RKO (cell line): Measurements from ENCODE around the gene RRM1.
A peak's percentile ranks its signal among the peaks of the same experiment; 100 is the strongest.
"Not testable (repeated sequence)": the region's sequence is repeated elsewhere in the genome, so short reads cannot be mapped to it uniquely, and the experiment has no call there.

Experiments
- DNase-seq: peaks from one replicate; pipeline ENCODE4 v3.0.0-alpha.2; 2016; ENCODE audit warnings: low spot score

The RRM1 gene

GRCh38 chr11:4083198-4083597 is 11.4 kb upstream of the RRM1 start:
- no peak for DNase-seq

- no peak for DNase-seq
Observed at GRCh38 chr11:4084406-4085125, 10.0 kb upstream of the RRM1 start.

GRCh38 chr11:4085575-4085974 is 9.0 kb upstream of the RRM1 start:
- no peak for DNase-seq

DNA sequence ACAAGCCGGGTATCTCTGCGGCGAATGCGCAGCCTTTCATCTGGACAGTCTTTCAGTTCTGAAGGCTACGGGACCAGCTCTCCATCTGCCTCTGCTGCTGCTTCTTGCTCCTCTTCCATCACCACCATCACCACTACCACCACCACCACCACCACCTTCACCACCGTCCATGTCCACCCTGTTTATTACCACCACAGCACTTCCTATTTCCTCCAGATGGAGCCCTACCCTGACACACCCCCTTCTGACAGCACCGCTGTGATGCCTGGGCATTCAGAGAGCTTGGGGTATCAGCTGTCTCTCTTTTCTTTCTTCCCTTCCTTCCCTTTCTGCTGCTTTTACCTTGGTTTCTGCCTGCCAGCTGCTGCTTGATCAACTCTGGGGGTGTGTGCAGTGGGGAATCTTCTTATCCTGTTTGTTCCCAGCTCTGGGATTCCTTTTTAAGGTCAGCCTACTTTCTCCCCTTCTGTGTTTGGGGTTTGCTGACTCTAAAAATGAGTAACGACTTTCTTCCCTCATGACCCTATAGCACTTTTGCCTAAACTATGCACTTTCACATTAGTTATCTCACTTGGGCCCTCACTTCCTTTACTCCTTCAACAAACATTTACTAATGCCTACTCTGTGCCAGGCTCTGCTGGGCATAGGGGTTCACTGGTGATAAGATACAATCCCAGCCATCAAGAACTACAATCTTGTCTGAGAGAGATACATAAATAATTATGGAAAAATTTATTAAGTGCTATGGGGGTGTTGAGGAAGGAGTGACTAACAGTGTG is 7.8 kb upstream of the RRM1 start:
- no peak for DNase-seq

DNA sequence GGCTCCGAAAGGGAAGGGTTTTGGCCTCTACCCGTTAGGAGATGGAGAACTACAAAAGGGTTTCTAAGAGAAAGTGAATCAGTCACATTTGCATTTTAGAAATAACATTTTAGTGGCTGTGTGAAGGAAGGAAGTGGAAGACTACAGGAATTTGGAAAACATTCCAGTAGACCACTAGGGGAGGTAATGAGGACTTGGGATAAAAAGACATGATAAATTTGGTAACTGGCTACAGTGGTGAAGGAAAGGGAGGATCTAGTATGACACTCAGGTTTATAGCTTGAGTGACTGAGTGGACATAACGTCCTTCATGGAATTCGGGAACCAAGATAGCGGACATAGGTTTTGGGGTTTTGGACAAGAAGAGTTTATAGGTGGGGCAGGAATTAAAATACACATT is 7.0 kb upstream of the RRM1 start:
- DNase-seq: peak; percentile 27

DNA sequence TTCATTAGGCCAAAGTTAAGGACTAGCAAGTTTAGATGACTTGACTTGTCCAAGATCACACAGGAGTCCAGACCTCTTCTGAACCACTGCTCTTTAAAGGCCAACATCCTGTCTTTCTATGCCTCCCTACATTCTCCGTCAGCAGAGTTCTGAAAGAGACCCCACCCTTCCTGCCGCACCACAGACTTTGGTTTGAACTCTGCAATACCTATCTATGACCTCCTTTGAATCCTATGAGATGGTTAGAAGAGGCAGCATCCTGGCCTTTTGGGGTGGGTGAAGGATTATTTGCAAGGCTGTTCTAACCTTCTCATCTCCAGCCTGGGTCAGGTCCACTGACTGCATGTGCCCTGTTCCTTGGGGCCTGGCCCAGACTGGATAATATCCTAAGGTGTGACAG is 4.3 kb upstream of the RRM1 start:
- no peak for DNase-seq

DNA sequence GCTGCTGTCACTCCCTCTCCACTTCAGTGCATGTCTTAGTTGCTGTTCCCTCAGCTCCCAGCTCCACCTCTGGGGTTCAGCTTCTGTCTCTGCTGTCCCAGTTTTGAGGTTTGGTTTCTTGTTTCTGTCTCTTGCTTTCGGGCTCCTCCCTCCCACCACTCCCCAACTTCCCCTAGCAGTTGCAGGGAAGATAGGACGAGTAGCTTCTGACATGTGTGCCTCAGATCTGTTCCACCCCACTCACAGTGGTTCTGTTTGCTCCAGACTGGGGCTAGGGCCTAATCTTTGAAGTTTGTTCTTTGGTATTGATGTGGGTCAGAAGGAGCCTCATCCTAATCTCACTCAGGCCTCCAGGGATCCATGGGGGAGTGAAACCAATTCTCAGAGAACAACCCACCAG is 2.6 kb upstream of the RRM1 start:
- no peak for DNase-seq

- peak; percentile 19 for DNase-seq
Observed at GRCh38 chr11:4093519-4094347, 866 bp upstream of the RRM1 start.

GRCh38 chr11:4095509-4096230 is 1.1 kb downstream of the RRM1 start:
- DNase-seq: peak; percentile 85

GRCh38 chr11:4098026-4098621 is 3.5 kb downstream of the RRM1 start:
- no peak for DNase-seq

GRCh38 chr11:4102711-4103110 is 8.1 kb downstream of the RRM1 start:
- DNase-seq: no peak

- DNase-seq: no peak
Observed at GRCh38 chr11:4103269-4103668, 8.7 kb downstream of the RRM1 start.

- DNase-seq: no peak
Observed at GRCh38 chr11:4105916-4106315, 11.3 kb downstream of the RRM1 start.

- no peak for DNase-seq
Observed at GRCh38 chr11:4111834-4112233, 17.2 kb downstream of the RRM1 start.

DNA sequence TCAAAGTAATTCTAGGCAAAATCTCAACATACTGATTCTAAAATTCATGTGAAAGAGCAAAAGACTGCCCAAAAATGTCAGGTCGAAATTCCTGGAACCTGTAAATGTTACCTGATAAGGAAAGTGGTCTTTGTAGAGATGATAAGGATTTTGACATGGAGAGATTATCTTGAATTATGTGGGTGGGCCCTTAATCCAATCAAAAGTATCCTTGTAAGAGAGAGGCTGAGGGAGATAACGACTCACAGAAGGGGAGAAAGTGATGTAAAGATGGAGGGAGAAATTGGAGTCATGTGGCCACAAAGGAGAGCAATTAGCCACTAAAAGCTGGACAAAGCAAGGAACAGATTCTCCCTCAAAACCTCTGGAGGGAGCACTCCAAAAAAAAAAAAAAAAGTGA is 20.5 kb downstream of the RRM1 start:
- no peak for DNase-seq

DNA sequence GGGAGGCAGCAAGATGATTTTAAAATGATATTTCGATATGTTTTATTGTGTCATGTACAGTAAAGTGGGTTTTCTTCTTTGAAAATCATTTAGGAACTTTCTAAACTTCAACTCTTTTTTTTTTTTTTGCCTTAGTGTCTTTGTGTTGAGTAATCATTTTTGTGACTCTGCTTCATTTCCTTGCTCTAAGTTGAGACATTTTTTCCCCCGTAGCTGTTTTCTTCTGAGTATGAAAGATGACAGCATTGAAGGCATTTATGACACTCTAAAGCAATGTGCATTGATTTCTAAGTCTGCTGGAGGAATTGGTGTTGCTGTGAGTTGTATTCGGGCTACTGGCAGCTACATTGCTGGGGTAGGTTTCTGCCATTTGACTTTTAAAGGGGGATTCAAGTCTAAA is 23.5 kb downstream of the RRM1 start:
- peak; percentile 37 for DNase-seq

GRCh38 chr11:4123218-4123617 is 28.6 kb downstream of the RRM1 start:
- DNase-seq: no peak

- no peak for DNase-seq
Observed at GRCh38 chr11:4125141-4125540, 30.5 kb downstream of the RRM1 start.

DNA sequence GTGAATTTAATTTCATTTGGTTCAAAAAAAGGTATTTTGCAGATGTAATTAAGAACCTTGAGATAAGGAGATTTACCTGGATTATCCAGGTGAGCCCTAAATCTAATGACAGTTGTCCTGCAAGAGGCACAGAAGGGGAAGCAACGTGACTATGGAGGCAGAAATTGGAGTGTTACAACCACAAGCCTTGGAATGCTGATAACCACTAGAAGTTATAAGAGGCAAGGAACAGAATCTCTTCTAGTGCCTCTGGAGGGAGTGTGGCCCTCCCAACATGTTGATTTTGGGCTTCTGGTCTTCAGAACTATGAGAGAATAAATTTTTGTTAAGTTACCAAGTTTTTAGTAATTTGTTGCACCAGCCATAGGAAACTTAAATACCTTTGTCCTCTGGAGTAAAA is 32.8 kb downstream of the RRM1 start:
- DNase-seq: no peak

DNA sequence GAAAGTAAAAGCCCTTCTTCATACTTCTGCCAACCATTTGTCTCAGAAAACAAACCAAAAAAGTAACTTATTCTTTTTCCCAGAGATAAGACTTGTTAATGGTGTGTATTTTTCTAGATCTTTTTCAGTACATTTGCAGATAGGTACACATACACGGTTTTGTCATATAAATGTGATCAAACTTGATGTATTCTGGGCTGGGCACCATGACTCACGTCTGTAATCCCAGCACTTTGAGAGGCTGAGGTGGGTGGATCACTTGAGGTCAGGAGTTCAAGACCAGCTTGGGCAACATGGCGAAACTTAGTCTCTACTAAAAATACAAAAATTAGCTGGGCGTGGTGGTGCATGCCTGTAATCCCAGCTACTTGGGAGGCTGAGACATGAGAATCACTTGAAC is 35.6 kb downstream of the RRM1 start:
- DNase-seq: not testable (repeated sequence)

GRCh38 chr11:4134806-4135205 is 40.2 kb downstream of the RRM1 start:
- no peak for DNase-seq

DNA sequence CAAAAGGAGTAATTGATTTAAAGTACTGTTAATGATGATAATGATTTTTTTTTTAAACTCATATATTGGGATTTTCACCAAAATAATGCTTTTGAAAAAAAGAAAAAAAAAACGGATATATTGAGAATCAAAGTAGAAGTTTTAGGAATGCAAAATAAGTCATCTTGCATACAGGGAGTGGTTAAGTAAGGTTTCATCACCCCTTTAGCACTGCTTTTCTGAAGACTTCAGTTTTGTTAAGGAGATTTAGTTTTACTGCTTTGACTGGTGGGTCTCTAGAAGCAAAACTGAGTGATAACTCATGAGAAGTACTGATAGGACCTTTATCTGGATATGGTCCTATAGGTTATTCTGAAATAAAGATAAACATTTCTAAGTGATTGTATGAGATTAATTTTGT is 43.9 kb downstream of the RRM1 start:
- DNase-seq: no peak
